HG03066 (cell line): ENCODE results near the gene INSR.
A peak's percentile ranks its signal among the peaks of the same experiment; 100 is the strongest.
"Not testable (repeated sequence)": the region's sequence is repeated elsewhere in the genome, so short reads cannot be mapped to it uniquely, and the experiment has no call there.

Experiments
- ATAC-seq: cut with Tn5 transposase; IDR thresholded peaks from one replicate; pipeline ENCODE4 v1.9.1; 2021; ENCODE audit warnings: low read depth; ENCODE audit not compliant: unreplicated experiment

The INSR gene

GRCh38 chr19:7293762-7294557 lies at the start of gene INSR:
INSR (minus strand) TSS chr19:7294414; CDS start chr19:7293891, 523 bp downstream.
- ATAC-seq, result peak; percentile 59

- ATAC-seq, result no peak
These were observed 47.9 kb upstream of the INSR start for GRCh38 chr19:7342143-7342542.

- ATAC-seq, result no peak
These were observed 47.0 kb upstream of the INSR start for GRCh38 chr19:7340959-7341837.

GRCh38 chr19:7337380-7338194 lies 43.4 kb upstream of the INSR start:
- peak; percentile 63 for ATAC-seq

- no peak for ATAC-seq
These were observed 42.2 kb upstream of the INSR start for GRCh38 chr19:7336321-7336973.

GRCh38 chr19:7333198-7334118 lies 39.2 kb upstream of the INSR start:
- no peak for ATAC-seq

GRCh38 chr19:7331446-7331845 lies 37.2 kb upstream of the INSR start:
- ATAC-seq, result no peak

- ATAC-seq, result no peak
These were observed 34.4 kb upstream of the INSR start for GRCh38 chr19:7328647-7329046.

- no peak for ATAC-seq
These were observed 33.6 kb upstream of the INSR start for GRCh38 chr19:7327802-7328201.

GRCh38 chr19:7326105-7326877 lies 32.1 kb upstream of the INSR start:
- no peak for ATAC-seq

- no peak for ATAC-seq
These were observed 24.0 kb upstream of the INSR start for GRCh38 chr19:7318176-7318575.

- no peak for ATAC-seq
These were observed 18.6 kb upstream of the INSR start for GRCh38 chr19:7312816-7313215.

- no peak for ATAC-seq
These were observed 17.7 kb upstream of the INSR start for GRCh38 chr19:7311911-7312310.

GRCh38 chr19:7308327-7308726 lies 14.1 kb upstream of the INSR start:
- ATAC-seq, result not testable (repeated sequence)

GRCh38 chr19:7307590-7308218 lies 13.5 kb upstream of the INSR start:
- no peak for ATAC-seq

- no peak for ATAC-seq
These were observed 10.0 kb upstream of the INSR start for GRCh38 chr19:7304200-7304599.

- no peak for ATAC-seq
These were observed 9.3 kb upstream of the INSR start for GRCh38 chr19:7303470-7303869.

- ATAC-seq, result no peak
These were observed 7.3 kb upstream of the INSR start for GRCh38 chr19:7301525-7301924.
